ENCODE data around the gene GSTA4.
"Not testable (repeated sequence)": the region's sequence is repeated elsewhere in the genome, so short reads cannot be mapped to it uniquely, and the experiment has no call there.

The GSTA4 gene

DNA sequence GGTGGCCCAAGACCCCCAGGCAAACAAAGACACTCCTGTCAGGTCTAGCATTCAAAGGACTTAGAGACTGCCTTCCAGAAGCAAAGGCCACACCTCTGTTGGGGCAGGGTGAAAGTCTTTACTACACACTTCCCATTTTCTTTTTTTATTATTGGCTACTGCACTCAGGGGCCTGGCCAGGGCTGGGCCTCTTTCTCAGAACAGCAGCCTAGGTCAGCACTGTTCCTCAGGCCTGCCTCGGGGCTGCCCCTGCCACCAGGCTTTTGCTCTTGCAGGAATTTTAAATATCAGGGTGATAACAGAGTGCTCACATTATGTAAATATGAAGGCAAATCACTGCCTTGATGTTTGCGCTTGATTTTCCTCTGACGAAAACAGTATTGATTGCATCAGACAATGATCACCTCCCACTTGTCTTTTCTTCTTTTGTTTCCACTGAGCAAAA, 18.5 kb downstream of the GSTA4 start:
- in situ Hi-C loops (cut with MboI; ENCODE audit: low sequenced_read_pairs): no loop called here

DNA sequence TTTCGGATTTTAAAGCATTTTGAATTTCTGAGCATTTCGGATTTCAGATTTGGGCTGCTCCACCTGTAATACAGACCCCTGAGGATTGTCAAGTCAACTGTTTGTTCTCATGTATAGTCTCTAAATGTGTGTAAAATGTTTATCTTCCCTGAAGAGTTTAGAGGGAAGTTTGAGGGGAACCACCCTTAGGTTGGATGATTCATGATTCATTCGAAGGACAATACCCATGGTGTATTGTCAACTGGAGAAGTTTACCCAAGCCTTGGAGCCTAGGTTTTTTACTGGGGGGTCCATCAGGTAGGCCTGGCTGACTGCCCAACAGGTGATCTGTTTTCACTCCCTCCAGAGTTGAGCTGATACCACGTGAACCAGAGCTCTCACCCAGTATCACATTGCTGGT, 18.9 kb downstream of the GSTA4 start:
- in situ Hi-C loops (cut with MboI; ENCODE audit: low sequenced_read_pairs): no loop called here

DNA sequence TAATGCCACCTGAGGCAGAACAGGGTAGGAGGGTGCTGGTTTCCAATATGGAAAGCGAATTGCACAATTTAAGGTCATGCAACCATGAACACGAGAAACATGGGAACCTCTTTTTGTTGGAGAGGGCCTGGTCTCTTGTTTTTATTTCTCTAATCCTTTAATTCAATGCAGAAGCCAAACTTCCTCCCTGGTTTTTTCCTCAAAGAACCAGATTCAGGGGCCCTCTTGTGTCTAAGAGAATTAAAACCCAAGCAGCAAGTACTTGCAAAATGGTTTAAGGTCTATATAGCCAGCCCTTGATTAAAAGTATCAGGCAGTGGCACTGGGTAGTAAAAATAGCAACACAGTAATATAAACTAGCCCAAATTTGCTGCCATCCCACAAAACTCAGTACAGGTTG, 19.5 kb downstream of the GSTA4 start:
- in situ Hi-C loops (cut with MboI; ENCODE audit: low sequenced_read_pairs): no loop called here

DNA sequence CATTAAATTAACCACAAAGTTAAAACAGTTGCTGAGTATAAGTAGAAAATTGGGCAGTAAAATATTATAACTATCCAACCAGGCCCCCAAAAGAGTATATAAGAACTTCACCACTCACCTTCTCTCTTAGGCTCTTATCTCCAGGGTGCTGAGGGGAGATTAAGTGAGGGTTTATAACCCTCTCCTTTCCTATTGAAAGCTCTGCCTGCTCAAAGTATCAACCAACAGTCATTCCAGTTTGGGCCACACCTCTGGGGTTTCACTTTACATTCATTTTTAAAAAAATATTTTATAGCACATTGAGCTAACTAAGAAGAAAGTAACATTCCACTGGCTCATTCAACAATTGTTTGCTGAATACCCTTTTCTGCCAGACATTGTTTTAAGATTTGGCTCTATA, 22.1 kb downstream of the GSTA4 start:
- in situ Hi-C loops (cut with MboI; ENCODE audit: low sequenced_read_pairs): no loop called here

DNA sequence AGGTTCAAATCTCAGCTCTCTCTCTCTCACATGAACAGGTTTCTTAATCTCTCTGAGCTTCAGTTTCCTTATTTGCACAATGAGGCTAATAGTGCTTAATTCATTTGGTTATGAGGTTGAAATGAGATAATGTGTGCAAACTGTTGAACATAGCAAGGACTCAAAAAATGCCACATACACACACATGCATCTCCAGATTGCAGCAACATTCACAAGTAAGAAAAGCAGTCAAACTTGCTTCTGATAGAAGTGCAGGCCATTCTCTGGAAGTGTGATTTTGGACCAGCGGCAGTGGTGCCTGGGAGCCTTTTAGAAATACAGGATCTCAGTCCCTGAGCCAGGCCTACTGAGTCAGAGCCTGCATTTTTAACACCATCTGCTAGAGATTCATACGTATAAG, 25.7 kb downstream of the GSTA4 start:
- in situ Hi-C loops (cut with MboI; ENCODE audit: low sequenced_read_pairs): no loop called here

DNA sequence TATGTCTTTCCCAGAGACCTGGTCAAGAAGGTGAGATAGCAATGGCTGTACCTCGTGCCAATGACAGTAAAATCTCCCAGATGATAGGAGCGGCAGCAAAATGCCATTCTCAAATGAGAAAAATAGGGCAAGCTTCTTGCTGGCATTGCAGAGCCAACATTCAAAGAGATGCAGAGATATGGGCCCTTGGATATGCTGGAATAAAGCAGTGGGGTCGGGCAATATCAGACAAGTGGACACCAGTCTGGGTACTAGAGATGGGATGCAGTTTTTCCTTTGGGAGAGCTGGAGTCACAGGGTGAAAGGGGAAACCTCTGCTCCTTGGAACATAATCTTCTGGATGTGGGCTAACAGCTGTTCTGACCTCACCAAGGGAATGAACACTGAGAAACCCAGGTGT, 29.0 kb downstream of the GSTA4 start:
- in situ Hi-C loops (cut with MboI; ENCODE audit: low sequenced_read_pairs): no loop called here

DNA sequence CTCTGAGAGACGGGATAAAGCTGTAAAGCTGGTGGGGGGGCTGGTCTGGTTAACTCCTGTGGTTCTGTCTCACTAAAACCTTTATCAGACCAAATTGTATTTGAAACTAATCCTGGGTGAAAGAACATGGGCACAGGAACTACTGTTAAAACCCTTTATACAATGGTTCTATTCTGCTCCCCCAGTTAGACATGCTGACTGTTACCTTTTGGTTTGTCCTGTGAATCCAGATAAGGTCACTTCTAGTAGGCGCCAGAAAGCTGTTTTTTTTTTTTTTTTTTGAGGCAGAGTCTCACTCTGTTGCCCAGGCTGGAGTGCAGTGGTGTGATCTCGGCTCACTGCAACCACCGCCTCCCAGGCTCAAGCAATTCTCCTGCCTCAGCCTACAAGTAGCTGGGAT, 29.7 kb downstream of the GSTA4 start:
- in situ Hi-C loops (cut with MboI; ENCODE audit: low sequenced_read_pairs): no loop called here

DNA sequence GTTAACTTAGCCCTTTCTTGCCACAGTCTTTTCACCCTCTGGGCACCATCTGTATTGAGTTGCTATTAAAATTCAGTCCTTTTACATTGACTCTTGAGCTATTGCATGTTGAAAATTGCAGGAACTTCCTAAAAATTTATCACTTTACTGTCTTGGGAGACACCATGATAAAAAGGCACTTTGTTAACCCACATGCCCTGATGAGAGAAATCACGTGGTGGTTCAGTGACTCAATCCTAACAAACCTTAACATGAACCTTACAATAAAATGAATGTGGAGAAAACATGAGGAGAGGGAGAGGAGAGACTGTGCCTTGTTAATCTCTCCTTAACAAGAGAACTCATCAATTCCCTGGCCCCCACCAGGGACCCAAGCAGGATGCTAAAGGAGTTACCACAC, 30.8 kb downstream of the GSTA4 start:
- in situ Hi-C loops (cut with MboI; ENCODE audit: low sequenced_read_pairs): no loop called here

DNA sequence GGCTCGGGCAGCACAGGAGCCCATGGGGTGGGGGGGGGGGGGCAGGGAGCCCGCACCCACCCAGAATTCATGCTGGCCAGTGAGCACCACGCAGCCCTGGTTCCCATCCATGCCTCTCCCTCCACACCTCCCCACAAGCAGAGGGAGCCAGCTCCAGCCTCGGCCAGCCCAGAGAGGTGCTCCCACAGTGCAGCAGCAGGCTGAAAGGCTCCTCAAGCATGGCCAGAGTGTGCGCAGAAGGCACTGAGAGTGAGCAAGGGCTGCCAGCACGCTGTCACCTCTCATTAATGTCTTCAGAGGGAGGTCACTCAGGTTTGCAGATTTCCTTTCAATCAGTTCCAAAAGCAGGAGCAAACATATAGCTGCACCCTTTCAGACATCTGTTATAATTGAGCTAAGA, 32.4 kb downstream of the GSTA4 start:
- in situ Hi-C loops (cut with MboI; ENCODE audit: low sequenced_read_pairs): no loop called here

DNA sequence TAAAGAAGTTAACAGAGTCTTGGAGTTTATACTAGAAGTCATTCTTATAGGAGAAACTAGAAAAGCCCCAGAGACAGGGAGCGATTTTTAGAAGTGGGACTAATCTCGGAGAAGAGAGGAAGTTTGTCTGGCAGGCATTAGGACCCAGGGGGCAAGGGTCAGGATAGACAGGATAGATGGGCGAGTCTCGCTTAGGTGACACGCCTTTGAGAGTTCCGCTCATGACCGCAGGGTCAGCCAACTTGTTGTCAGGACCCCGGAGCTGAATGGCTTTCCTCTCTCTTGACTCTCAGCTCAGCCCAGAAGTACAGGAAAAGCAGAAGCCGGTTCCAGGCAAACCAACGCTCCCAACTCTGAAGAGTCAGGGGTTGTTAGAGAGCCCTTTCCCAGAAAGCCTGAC, 34.1 kb downstream of the GSTA4 start:
- in situ Hi-C loops (cut with MboI; ENCODE audit: low sequenced_read_pairs): not testable (repeated sequence)

DNA sequence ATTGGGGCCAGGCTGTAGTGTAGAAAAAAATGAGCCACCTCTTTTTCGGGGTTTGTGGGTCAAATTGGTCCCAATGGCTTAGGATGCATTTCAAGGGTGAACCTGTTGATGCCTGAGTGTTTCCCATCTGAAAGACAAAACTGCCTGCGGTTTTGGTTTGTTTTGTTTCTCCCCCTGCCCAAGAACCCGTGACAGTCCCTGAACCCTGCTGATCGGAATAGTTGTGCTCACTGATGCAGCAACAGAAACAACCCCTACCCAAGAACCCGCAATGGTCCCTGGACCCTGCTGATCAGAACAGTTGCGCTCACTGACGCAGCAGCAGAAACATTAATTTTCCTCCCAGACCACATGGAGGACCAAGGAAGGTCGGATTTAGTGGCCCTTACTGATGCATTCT, 34.9 kb downstream of the GSTA4 start:
- in situ Hi-C loops (cut with MboI; ENCODE audit: low sequenced_read_pairs): not testable (repeated sequence)

DNA sequence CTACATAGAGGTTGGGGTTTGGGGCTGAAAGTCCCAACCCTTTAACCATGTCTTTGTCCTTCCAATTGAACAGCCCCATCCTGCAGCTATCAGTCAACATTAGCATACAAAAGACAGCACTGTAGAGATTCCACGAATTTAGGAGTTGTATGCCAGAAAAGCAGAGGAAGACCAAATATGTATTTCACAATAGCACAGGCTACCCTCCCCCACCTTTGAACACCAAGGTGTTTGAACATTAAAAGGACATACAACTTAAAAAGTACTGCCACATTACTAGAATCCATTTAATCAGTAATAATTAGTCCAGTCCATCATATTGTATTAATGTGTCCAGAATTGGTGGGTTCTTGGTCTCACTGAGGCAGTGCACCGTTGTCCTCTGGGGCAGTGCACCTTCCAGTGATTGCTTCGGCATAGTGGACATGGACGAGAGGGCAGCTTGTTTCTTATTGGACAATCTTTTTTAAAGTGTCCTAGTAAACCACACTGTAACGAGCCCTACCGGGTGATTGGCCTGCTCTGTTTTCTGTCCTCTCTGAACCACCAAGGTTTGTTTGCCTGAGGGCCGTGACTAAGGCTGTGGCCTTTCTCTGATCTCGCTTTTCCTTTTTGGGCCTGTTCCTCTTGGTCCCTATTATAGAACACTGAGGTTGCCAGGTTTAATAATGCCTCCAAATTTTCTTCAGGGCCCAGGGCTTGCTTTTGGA, 36.4 kb downstream of the GSTA4 start:
- in situ Hi-C loops (cut with MboI; ENCODE audit: low sequenced_read_pairs): no loop called here

DNA sequence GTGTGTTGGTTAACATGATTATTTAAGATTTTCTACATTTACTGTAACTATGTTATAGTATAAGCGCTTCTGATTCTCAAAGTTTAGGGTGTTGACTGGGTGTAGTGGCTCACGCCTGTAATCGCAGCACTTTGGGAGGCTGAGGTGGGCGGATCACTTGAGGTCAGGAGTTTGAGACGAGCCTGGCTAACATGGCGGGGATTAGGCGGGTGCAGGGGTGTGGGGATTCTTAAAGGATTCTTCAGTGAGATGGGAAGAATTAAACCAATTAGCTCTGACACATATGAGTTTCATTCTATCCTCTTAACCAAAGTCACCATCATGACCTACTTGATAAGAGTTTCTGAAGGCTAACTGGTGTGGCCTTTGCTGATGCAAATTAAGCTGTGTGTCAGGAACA, 39.2 kb downstream of the GSTA4 start:
- in situ Hi-C loops (cut with MboI; ENCODE audit: low sequenced_read_pairs): no loop called here

DNA sequence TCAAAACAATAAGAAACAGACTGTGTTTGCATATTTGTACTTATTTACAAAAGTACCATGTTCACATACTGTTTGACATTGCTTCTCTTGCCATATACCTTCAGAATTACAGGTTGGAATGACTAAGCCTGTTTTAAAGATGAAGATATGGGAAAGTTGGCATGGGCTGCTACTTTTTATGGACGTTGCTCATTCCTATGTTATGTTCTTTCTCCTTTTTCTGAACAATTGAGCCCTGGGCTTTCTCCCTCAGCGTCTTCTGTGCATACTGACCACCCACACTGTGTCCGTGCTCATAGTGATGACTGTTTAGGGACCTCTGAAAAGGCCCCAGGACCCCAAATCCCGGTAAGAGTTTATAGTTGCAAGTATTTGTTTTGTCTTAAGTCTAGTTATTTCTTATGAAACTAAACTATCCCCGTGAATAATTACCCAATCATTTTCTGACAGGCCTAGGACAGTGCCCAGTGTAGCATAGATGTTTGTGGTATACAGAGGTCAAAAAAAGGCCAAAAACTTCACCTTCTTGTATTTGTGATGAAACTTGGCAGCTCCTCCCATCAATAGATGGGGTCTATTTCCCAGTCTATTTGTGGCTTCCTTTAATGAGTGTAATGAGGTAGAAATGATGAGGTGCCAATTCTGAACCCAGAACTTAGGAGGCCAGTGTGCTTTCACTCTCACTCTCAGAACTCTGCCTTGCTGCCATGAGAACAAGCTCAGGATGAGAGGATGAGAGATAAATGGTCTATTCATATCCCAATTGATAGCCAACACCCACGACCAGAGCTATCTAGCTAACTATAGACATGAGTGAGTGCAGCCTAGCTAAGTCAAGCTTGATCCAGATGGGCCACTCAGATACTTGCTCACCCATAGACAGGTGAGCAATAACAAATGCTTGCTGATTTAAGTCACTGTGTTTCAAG, 40.9 kb downstream of the GSTA4 start:
- in situ Hi-C loops (cut with MboI; ENCODE audit: low sequenced_read_pairs): no loop called here

DNA sequence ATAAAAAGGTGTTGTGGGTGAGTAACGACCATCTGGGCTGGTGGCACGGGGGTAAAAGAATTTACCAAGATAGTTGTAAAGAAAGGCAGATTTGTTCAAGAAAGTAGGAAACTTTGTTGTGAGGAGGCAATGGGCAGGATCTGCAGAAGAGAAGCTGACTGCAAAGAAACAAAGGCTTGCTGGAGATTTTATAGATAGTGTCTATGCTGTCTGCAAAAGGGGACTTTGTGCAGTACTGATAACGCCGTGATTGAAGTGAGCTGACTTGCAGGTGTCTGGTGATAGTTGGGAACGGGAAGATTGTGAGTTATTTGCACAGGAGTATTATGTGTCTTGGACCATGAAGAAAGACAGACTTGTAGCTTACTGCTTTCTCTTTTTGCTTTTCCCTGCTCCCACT, 48.8 kb downstream of the GSTA4 start:
- in situ Hi-C loops (cut with MboI; ENCODE audit: low sequenced_read_pairs): no loop called here

DNA sequence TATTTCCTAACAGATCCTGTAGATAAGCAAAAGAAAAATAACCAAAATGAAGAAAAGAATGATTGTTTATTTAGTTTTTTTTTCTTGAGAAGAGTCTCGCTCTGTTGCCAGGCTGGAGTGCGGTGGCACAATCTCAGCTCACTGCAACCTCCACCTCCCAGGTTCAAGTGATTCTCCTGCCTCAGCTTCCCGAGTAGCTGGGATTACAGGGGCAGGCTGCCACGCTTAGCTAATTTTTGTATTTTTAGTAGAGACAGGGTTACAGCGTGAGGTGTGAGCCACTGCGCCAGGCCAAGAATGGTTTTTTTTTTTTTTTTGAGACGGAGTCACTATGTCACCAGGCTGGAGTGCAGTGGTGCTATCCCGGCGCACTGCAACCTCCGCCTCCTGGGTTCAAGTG, 52.3 kb downstream of the GSTA4 start:
- in situ Hi-C loops (cut with MboI; ENCODE audit: low sequenced_read_pairs): not testable (repeated sequence)

DNA sequence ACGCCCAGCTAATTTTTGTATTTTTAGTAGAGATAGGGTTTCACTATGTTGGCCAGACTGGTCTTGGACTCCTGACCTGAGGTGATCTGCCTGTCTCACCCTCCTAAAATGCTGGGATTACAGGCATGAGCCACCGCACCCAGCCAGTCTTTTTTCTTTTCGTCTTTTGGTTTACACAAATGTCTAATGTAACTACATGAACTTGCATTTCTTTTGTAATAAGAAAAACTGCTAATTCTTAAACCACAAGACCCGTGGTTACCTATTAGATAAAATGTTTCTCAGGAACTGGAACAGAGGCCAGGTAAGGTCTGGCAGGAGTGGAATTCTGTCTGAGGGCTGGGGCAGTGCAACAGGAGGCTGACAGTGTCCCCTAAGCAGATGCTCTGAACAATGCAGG, 52.9 kb downstream of the GSTA4 start:
- in situ Hi-C loops (cut with MboI; ENCODE audit: low sequenced_read_pairs): no loop called here

DNA sequence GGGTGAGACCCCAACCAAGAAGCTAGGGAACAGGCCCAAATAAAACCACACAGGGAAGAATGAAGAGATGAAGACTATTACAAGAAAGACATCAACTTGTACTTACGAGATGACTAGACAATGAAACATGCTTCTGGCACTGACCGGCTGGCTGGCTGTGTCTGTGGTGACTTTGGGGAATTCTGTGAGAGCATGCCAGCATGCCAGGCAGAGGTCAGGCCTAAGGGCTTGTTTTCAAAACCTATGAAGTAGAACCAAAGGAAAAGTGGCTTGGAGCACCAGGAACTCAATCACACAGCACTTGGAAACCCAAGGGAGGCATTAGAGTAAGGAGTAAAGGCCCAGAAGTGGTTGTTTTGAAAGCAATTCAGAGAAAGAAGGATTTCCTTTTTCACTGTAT, 57.2 kb downstream of the GSTA4 start:
- in situ Hi-C loops (cut with MboI; ENCODE audit: low sequenced_read_pairs): no loop called here

DNA sequence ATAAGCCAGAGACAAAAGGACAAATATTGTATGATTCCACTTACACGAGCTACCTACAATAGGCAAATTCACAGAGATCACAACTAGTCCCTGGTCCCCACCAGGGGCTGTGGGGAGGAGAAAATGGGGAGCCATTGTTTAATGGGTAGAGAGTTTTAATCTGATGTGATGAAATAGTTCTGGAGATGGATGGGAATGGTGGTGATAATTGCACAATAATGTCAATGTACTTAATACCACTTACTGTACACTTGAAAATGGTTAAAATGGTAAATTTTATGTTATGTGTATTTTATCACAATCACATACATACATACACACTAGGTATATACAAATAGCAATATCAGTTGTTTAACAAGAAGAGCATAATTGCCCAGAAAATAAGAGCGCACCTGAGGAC, 61.3 kb downstream of the GSTA4 start:
- in situ Hi-C loops (cut with MboI; ENCODE audit: low sequenced_read_pairs): no loop called here

DNA sequence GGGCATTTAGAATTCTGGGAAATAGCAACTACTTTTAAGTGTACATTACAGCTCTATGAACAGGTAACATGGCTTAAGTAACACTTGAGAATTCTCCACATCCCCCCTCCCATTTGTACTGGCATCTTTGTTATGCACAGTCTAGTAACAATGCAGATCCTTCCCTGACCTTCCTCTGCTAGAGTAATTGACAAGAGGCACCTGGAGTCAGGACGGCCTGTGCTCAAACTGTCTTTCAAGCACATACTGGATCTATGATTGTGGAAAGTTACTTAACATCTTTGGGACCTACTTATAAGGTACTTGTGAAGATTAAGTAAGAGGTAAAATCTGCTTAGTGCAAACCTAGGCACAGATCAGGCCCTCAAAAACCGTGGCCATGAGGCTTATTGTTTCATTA, 63.7 kb downstream of the GSTA4 start:
- in situ Hi-C loops (cut with MboI; ENCODE audit: low sequenced_read_pairs): no loop called here

DNA sequence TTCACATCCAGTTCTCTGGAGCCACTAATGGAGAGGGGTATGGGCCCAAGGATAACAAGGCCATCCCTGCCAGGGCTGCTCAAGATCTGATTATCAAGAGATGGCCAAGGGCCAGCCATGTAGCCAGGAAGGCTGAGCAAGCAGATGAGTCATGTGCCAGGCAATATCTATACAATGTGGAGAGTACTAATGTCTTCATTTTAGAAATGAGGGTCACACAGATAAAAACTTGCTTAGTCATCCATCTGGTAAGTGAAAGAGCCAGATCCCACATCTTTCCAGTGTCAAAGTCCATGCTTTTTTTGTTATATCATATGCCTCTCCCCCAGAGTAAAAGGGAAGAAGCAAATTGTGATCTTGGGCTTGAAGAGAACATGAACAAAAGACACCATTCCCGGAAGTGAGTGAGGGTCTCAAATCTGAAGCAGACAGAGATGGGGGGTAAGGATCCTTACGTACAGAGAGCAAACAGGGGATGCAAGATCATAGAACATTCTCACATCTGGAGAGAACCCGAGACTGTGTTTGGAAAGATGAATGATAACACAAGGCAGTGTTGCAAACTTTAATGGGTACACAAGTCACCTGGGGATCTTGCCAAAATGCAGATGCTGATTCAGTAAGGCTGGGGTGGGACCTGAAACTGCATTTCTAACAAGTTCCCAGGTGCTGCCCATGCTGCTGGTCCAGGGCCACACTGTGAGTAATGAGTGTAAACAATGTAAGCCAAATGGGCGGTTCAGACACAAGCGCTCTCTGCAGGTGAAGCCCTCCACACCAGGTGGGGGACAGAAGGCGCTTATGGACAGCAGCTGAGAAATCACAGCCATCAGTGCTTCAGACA, 65.5 kb downstream of the GSTA4 start:
- in situ Hi-C loops (cut with MboI; ENCODE audit: low sequenced_read_pairs): no loop called here

Data from hTERT RPE-1 (cell line).